K562 (cell line): ENCODE measurements around the gene E2F2. TPM values are rescaled to one million over a fixed set of nuclear protein-coding genes. Genes with fewer than 3 reads are reported as not detected.

Source experiments
- ETV5 ChIP-seq: sonication (generic); formaldehyde crosslinking; IDR thresholded peaks from 2 replicates; pipeline ENCODE4 v1.4.0; 2020; ENCODE audit warnings: low read depth, mild to moderate bottlenecking, missing genetic modification reagents
- FOXA1 ChIP-seq: fragments of 450-650 bp; IDR thresholded peaks from 2 replicates; pipeline ENCODE4 v1.6.1; 2016; ENCODE audit warnings: mild to moderate bottlenecking, borderline replicate concordance
- GTF2B ChIP-seq: IDR thresholded peaks from 2 replicates; pipeline ENCODE4 v1.6.1; 2011; ENCODE audit not compliant: insufficient read length; ENCODE audit errors: extremely low read depth
- GTF2E2 ChIP-seq: fragments of 200-800 bp; sonication (Bioruptor generic); IDR thresholded peaks from 2 replicates; pipeline ENCODE4 v1.6.1; 2016; ENCODE audit warnings: missing genetic modification characterization, missing compliant biosample characterization
- MYC ChIP-seq, 2 experiments: fragments of 250-450 bp in 1 of 2; sonication (Bioruptor Pico) in 1 of 2; IDR thresholded peaks; 2 replicates each; pipeline versions ENCODE4 v1.5.1 to v1.6.1; 2012 to 2021; ENCODE audit warnings: low read depth in 2 of 2, borderline replicate concordance in 1 of 2, improper control_type of control experiment in 1 of 2, low read length in 1 of 2, mild to moderate bottlenecking in 1 of 2, moderate library complexity in 1 of 2
- NKRF ChIP-seq: fragments of 450-650 bp; IDR thresholded peaks from 2 replicates; pipeline ENCODE4 v1.6.1; 2016; ENCODE audit warnings: borderline replicate concordance
- PHB ChIP-seq: fragments of 250-450 bp; sonication (Bioruptor Pico); IDR thresholded peaks from 2 replicates; pipeline ENCODE4 v1.5.0; 2021
- PTBP1 ChIP-seq: fragments of 200-400 bp; formaldehyde crosslinking; IDR thresholded peaks from 2 replicates; pipeline ENCODE4 v1.6.1; 2017; ENCODE audit warnings: low read depth, low read length
- RBM14 ChIP-seq: fragments of 200-400 bp; formaldehyde crosslinking; IDR thresholded peaks from 2 replicates; pipeline ENCODE4 v1.6.1; 2018; ENCODE audit warnings: low read depth, mild to moderate bottlenecking, low read length, moderate library complexity, borderline replicate concordance; ENCODE audit not compliant: insufficient read depth
- RBM25 ChIP-seq: fragments of 200-400 bp; formaldehyde crosslinking; IDR thresholded peaks from 2 replicates; pipeline ENCODE4 v1.6.1; 2018; ENCODE audit warnings: low read length, low read depth, moderate library complexity; ENCODE audit not compliant: severe bottlenecking
- RHOXF2B ChIP-seq: fragments of 250-450 bp; sonication (Bioruptor Pico); conservative IDR thresholded peaks from 2 replicates; pipeline ENCODE4 v1.5.1; 2021
- SRSF3 ChIP-seq: fragments of 200-400 bp; formaldehyde crosslinking; IDR thresholded peaks from 2 replicates; pipeline ENCODE4 v1.6.1; 2016; ENCODE audit warnings: mild to moderate bottlenecking, low read length, moderate library complexity; ENCODE audit not compliant: insufficient read depth
- ZBTB17 ChIP-seq: fragments of 450-650 bp; formaldehyde crosslinking; IDR thresholded peaks from 2 replicates; pipeline ENCODE4 v1.4.0; 2020; ENCODE audit warnings: mild to moderate bottlenecking
- ZNF316 ChIP-seq: fragments of 450-650 bp; IDR thresholded peaks from 2 replicates; pipeline ENCODE4 v1.6.1; 2016
- ZNF609 ChIP-seq: sonication (generic); formaldehyde crosslinking; IDR thresholded peaks from 2 replicates; pipeline ENCODE4 v1.8.1; 2023; ENCODE audit warnings: missing genetic modification reagents, mild to moderate bottlenecking, borderline replicate concordance
- ZNF830 ChIP-seq: fragments of 250-450 bp; sonication (Bioruptor Pico); IDR thresholded peaks from 2 replicates; pipeline ENCODE4 v1.5.0; 2021; ENCODE audit warnings: mild to moderate bottlenecking
- polyA plus RNA-seq, 8 experiments: library from polyadenylated mRNA; depleted of rRNA in 4 of 8; stranded (reverse) in 5 of 8; unstranded in 3 of 8; fragments of >200 nt; fragmentation: Nextera tagmentation in 2 of 8; fragmentation: Illumina TruSeq in 1 of 8; extraction: Ambion mirVana in 2 of 8; extraction: Trizol in 1 of 8; gene quantifications; 2 replicates each; pipeline versions ENCODE4 v1.2.1 to v1.2.3, GENCODE V29; 2011 to 2014; ENCODE audit warnings: inconsistent platforms in 1 of 8, missing spikeins in 1 of 8
- total RNA-seq, 7 experiments: library from RNA; depleted of rRNA in 6 of 7; stranded (reverse); fragments of >200 nt in 6 of 7; fragmentation: Illumina TruSeq in 2 of 7; extraction: Trizol in 2 of 7; gene quantifications; 2 replicates each; pipeline versions ENCODE4 v1.2.1 to v1.2.3, GENCODE V29; 2011 to 2021; ENCODE audit warnings: low replicate concordance in 1 of 7

The E2F2 gene
- total and polyA plus RNA-seq, 9 of the 15 experiments (the other 6 are each of a cell fraction or from before 2014, with no cell fraction given): 3.1 to 25.3 (median 11.4) TPM

GRCh38 chr1:23478896-23479665 is 52.0 kb downstream of the E2F2 start (continued):
- no peak for TF ChIP-seq NKRF
- TF ChIP-seq RHOXF2B (CRISPR knock-in tag): no peak
- no peak for TF ChIP-seq RBM25
- no peak for TF ChIP-seq ZNF609 (CRISPR knock-in tag)
- no peak for TF ChIP-seq FOXA1
- TF ChIP-seq PTBP1: no peak
- peak; percentile 52; the same call in 1 of the 2 replicates for TF ChIP-seq ZNF316
- no peak for TF ChIP-seq ZNF830 (CRISPR knock-in tag)
- no peak for TF ChIP-seq ZBTB17 (CRISPR knock-in tag)
- TF ChIP-seq SRSF3: no peak
- no peak for TF ChIP-seq GTF2B
- TF ChIP-seq ETV5 (CRISPR knock-in tag): peak; percentile 41; the same call in 1 of the 2 replicates
- TF ChIP-seq RBM14: no peak
- TF ChIP-seq PHB (CRISPR knock-in tag): no peak
- TF ChIP-seq MYC (IDR thresholded peaks at IDR 0.05; ENCODE audit: low read depth, low read length): peak; percentile 68; the same call in 1 of the 2 replicates
- no peak for TF ChIP-seq MYC (CRISPR knock-in tag; IDR thresholded peaks at IDR 0.05; ENCODE audit: borderline replicate concordance, low read depth)
- TF ChIP-seq GTF2E2 (tag): 0 out of 2 replicates have a peak, but pooled peaks have one; percentile 55
